ENCODE measurements around the gene TECTB.

TECTB gene

DNA sequence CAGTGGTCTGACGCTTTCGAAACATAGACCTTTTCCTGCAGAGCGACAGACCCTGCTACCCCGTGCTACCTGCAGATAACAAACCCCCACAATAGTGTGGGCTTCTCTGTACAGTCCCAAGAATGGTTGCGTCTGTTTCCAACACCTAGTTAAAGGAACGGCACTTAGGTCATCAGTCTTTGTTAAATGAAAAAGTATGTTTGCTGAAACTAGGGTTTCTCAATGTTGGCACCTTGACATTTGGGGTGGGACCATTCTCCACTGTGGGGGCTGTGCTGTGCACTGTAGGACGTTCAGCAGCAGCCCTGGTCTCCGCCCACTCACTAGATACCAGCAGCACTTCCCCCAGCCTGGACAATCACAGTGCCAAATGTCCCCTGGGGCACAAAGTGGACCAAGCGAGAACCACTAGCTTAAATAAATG, 13.7 kb downstream of the TECTB start:
- Histone ChIP-seq H4K20me1 (ENCODE audit: insufficient read depth, low read length) (no peaks in the 10 kb centered on the region), H3K27ac (ENCODE audit: low read length) (no peak overlapping the region), H3K79me2 (ENCODE audit: low read length) (no peaks in the 10 kb centered on the region), H3K4me3 (ENCODE audit: low read length) (no peak overlapping the region), H3K9me3 (ENCODE audit: insufficient read depth, low read length) (no peaks in the 10 kb centered on the region), H3K27me3 (ENCODE audit: low read depth, low read length) (no peaks in the 10 kb centered on the region), H3K36me3 (replicated peaks; ENCODE audit: low read depth, low read length) (no peaks in the 10 kb centered on the region), H3K4me2 (ENCODE audit: low read length) (no peak overlapping the region), H2AFZ (ENCODE audit: low read depth, low read length) (no peak overlapping the region), H3K4me1 (ENCODE audit: low read length) (no peaks in the 10 kb centered on the region), H3K9ac (ENCODE audit: low read length) (no peak overlapping the region)
- TF ChIP-seq, protein P1, sequence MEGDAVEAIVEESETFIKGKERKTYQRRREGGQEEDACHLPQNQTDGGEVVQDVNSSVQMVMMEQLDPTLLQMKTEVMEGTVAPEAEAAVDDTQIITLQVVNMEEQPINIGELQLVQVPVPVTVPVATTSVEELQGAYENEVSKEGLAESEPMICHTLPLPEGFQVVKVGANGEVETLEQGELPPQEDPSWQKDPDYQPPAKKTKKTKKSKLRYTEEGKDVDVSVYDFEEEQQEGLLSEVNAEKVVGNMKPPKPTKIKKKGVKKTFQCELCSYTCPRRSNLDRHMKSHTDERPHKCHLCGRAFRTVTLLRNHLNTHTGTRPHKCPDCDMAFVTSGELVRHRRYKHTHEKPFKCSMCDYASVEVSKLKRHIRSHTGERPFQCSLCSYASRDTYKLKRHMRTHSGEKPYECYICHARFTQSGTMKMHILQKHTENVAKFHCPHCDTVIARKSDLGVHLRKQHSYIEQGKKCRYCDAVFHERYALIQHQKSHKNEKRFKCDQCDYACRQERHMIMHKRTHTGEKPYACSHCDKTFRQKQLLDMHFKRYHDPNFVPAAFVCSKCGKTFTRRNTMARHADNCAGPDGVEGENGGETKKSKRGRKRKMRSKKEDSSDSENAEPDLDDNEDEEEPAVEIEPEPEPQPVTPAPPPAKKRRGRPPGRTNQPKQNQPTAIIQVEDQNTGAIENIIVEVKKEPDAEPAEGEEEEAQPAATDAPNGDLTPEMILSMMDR (IDR thresholded peaks at IDR 0.05; ENCODE audit: low read depth, low read length), result no peak
- no peak for TF ChIP-seq EZH2phosphoT487 (IDR thresholded peaks at IDR 0.05; ENCODE audit: low read depth)

DNA sequence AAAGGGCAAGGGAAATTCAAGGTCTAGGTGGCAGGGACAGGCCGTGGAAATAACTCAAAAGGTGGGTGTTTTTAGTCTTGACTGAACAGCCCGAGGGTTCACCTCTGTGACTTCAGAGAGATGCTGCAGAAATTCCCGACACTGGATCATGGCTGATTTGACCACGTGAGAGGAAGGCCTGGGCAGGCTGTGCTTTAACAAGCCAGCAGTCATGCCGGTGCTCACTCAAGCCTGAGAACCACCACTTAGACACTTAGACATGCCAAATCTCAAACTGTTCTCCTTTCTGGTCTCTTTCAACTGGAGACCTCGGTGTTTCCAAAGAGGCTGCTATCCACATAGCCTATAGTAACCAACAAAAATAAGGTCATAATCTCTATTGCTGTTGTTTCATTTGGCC, 15.4 kb downstream of the TECTB start:
- Histone ChIP-seq H3K4me3 (ENCODE audit: low read length) (no peak overlapping the region), H3K36me3 (replicated peaks; ENCODE audit: low read depth, low read length) (no peaks in the 10 kb centered on the region), H3K4me2 (ENCODE audit: low read length) (no peak overlapping the region), H3K9ac (ENCODE audit: low read length) (no peak overlapping the region), H3K4me1 (ENCODE audit: low read length) (no peaks in the 10 kb centered on the region), H3K27ac (ENCODE audit: low read length) (no peak overlapping the region), H3K9me3 (ENCODE audit: insufficient read depth, low read length) (no peaks in the 10 kb centered on the region), H4K20me1 (ENCODE audit: insufficient read depth, low read length) (no peaks in the 10 kb centered on the region), H3K27me3 (ENCODE audit: low read depth, low read length) (no peaks in the 10 kb centered on the region), H3K79me2 (ENCODE audit: low read length) (no peaks in the 10 kb centered on the region), H2AFZ (ENCODE audit: low read depth, low read length) (no peak overlapping the region)
- TF ChIP-seq, protein P1 (IDR thresholded peaks at IDR 0.05; ENCODE audit: low read depth, low read length), result no peak
- TF ChIP-seq EZH2phosphoT487 (IDR thresholded peaks at IDR 0.05; ENCODE audit: low read depth), result no peak

DNA sequence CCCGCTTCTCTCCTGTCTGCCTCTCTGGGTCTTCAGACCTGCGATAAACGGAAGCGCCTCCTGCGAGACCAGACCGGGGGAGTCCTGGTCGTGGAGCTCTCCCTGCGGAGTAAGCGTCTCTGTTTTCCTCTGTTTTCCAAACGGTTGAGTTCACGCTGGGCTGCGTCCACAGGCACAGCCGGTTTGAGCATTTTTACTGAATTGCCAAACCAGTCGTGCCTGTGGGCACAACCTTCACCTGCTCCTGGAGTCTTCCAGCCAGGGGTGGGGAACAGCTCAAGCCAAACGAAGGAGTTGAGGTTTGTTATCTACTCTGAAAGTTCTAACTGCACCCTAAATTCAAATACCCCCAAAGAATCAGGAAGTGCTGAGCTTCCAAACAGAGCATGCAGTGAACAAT, 16.3 kb downstream of the TECTB start:
- Histone ChIP-seq H3K4me1 (ENCODE audit: low read length) (no peaks in the 10 kb centered on the region), H2AFZ (ENCODE audit: low read depth, low read length) (no peak overlapping the region), H3K9ac (ENCODE audit: low read length) (no peak overlapping the region), H3K79me2 (ENCODE audit: low read length) (no peaks in the 10 kb centered on the region), H3K9me3 (ENCODE audit: insufficient read depth, low read length) (no peaks in the 10 kb centered on the region), H3K4me3 (ENCODE audit: low read length) (no peak overlapping the region), H3K27me3 (ENCODE audit: low read depth, low read length) (0 out of 2 replicates have a peak, but pooled peaks cover 3% of the 10 kb centered on the region), H4K20me1 (ENCODE audit: insufficient read depth, low read length) (no peaks in the 10 kb centered on the region), H3K36me3 (replicated peaks; ENCODE audit: low read depth, low read length) (no peaks in the 10 kb centered on the region), H3K27ac (ENCODE audit: low read length) (no peak overlapping the region), H3K4me2 (ENCODE audit: low read length) (no peak overlapping the region)
- no peak for TF ChIP-seq EZH2phosphoT487 (IDR thresholded peaks at IDR 0.05; ENCODE audit: low read depth)
- TF ChIP-seq, protein P1 (IDR thresholded peaks at IDR 0.05; ENCODE audit: low read depth, low read length), result no peak

DNA sequence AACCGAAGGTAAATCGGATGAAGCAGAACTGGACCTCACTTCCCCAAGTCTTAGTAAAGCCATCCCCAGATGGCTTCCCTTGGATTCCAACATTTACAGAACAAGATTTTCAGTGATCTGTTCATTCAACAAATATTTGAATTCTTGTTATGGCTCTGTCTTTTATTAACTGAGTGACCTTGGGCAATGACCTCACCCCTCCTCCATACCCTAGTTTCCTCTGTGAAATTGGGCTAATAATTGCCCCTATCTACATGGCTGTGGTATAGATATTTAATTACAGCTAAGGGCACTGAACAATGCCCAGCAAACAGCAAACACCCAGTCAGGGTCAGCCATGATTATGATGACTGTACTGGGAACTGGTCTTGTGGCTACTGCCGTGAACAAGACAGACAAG, 19.1 kb downstream of the TECTB start:
- Histone ChIP-seq H3K4me1 (ENCODE audit: low read length) (no peaks in the 10 kb centered on the region), H3K79me2 (ENCODE audit: low read length) (no peaks in the 10 kb centered on the region), H3K9me3 (ENCODE audit: insufficient read depth, low read length) (no peaks in the 10 kb centered on the region), H3K4me2 (ENCODE audit: low read length) (no peak overlapping the region), H3K9ac (ENCODE audit: low read length) (no peak overlapping the region), H3K27me3 (ENCODE audit: low read depth, low read length) (0 out of 2 replicates have a peak, but pooled peaks cover 5% of the 10 kb centered on the region), H4K20me1 (ENCODE audit: insufficient read depth, low read length) (no peaks in the 10 kb centered on the region), H2AFZ (ENCODE audit: low read depth, low read length) (no peak overlapping the region), H3K27ac (ENCODE audit: low read length) (no peak overlapping the region), H3K36me3 (replicated peaks; ENCODE audit: low read depth, low read length) (no peaks in the 10 kb centered on the region), H3K4me3 (ENCODE audit: low read length) (no peak overlapping the region)
- TF ChIP-seq EZH2phosphoT487 (IDR thresholded peaks at IDR 0.05; ENCODE audit: low read depth), result no peak
- TF ChIP-seq, protein P1 (IDR thresholded peaks at IDR 0.05; ENCODE audit: low read depth, low read length), result no peak

Data from OCI-LY3 (cell line).